Upper lobe of right lung (tissue), 1 donor: ENCODE measurements around the gene PTPN11. TPM values are rescaled to one million over a fixed set of nuclear protein-coding genes. Genes with fewer than 3 reads are reported as not detected.

Experiments
- ATAC-seq: fragments of 200-7000 bp; cut with Tn5 transposase; one replicate; pipeline ENCODE4 v1.9.1; 2020; ENCODE audit warnings: mild to moderate bottlenecking, moderate library complexity
- DNase-seq: peaks from one replicate; pipeline ENCODE4 v3.0.0-alpha.2; 2020
- H3K27ac ChIP-seq: fragments of 200-600 bp; one replicate; pipeline ENCODE4 v1.8.0; 2022
- H3K27me3 ChIP-seq: fragments of 200-600 bp; one replicate; pipeline ENCODE4 v1.8.0; 2022; ENCODE audit warnings: mild to moderate bottlenecking
- H3K36me3 ChIP-seq: fragments of 200-600 bp; one replicate; pipeline ENCODE4 v1.8.0; 2022
- H3K4me1 ChIP-seq: fragments of 200-600 bp; one replicate; pipeline ENCODE4 v1.8.0; 2022
- H3K4me3 ChIP-seq: fragments of 200-600 bp; one replicate; pipeline ENCODE4 v1.8.0; 2022; ENCODE audit warnings: mild to moderate bottlenecking
- H3K9me3 ChIP-seq: fragments of 200-600 bp; one replicate; pipeline ENCODE4 v1.8.0; 2022
- CTCF ChIP-seq: fragments of 200-600 bp; IDR thresholded peaks from one replicate; pipeline ENCODE4 v1.8.0; 2022; ENCODE audit warnings: antibody characterized with exemption
- intact Hi-C: fragments of 100-400 bp; cut with DNase I; formaldehyde crosslinking; loops from one replicate; pipeline ENCODE4 v1.11.0; 2022
- long read RNA-seq: library from polyadenylated mRNA; unstranded; transcript quantifications from one replicate; pipeline ENCODE4 v2.0.0, GENCODE V29; 2021
- total RNA-seq: library from RNA; stranded (reverse); fragmentation: NEBNext Ultra II Directional; extraction: Animal tissue kit (Norgen Biotek cat#: 25700); gene quantifications from one replicate; pipeline ENCODE4 v1.2.1, GENCODE V29; 2021
- donor health status: DM: no; HTN: yes; CAD: no; lungs with severe emphysema.

Gene PTPN11
- total RNA-seq, result 98.7 TPM
- long read RNA-seq, full-length matches to known transcripts, result 113 of 172 reads
- long read RNA-seq, partial matches to known transcripts, result 22 of 172 reads
- long read RNA-seq, other reads (novel, unspliced or antisense), result 37 of 172 reads

GRCh38 chr12:112418608-112419296, at the start of gene PTPN11:
PTPN11 (plus strand) TSS chr12:112418947; CDS start chr12:112419112, 165 bp downstream.
- intact Hi-C loops, result no loop called here
- Histone ChIP-seq H3K27me3 (no peaks in the 10 kb centered on the region), H3K36me3 (no peaks in the 10 kb centered on the region), H3K4me1 (peaks cover 28% of the 10 kb centered on the region), H3K27ac (peak within 1 kb of the TSS; percentile 95), H3K4me3 (peak within 1 kb of the TSS; percentile 75), H3K9me3 (no peaks in the 10 kb centered on the region)
- peak; percentile 35 for TF ChIP-seq CTCF
- ATAC-seq, result peak; percentile 97
- DNase-seq, result peak; percentile 95

- no peaks in the 10 kb centered on the region for H3K27me3 ChIP-seq
- DNase-seq, result no peak
- H3K36me3 ChIP-seq, result no peaks in the 10 kb centered on the region
- H3K4me3 ChIP-seq, result no peak overlapping the region
- H3K27ac ChIP-seq, result no peak overlapping the region
- TF ChIP-seq CTCF, result no peak
- no peaks in the 10 kb centered on the region for H3K4me1 ChIP-seq
- intact Hi-C loops, result no loop called here
- no peak for ATAC-seq
- no peaks in the 10 kb centered on the region for H3K9me3 ChIP-seq
Observed at GRCh38 chr12:112370199-112370598, 48.5 kb upstream of the PTPN11 start.

GRCh38 chr12:112370868-112371510, 47.8 kb upstream of the PTPN11 start:
- H3K36me3 ChIP-seq, result no peaks in the 10 kb centered on the region
- H3K27ac ChIP-seq, result no peak overlapping the region
- H3K4me1 ChIP-seq, result no peaks in the 10 kb centered on the region
- intact Hi-C loops, result no loop called here
- DNase-seq, result no peak
- no peaks in the 10 kb centered on the region for H3K27me3 ChIP-seq
- no peaks in the 10 kb centered on the region for H3K9me3 ChIP-seq
- no peak for ATAC-seq
- TF ChIP-seq CTCF, result no peak
- H3K4me3 ChIP-seq, result no peak overlapping the region

GRCh38 chr12:112374166-112374740, 44.5 kb upstream of the PTPN11 start:
- intact Hi-C loops, result no loop called here
- Histone ChIP-seq H3K4me3 (no peak overlapping the region), H3K9me3 (no peaks in the 10 kb centered on the region), H3K27me3 (no peaks in the 10 kb centered on the region), H3K4me1 (no peaks in the 10 kb centered on the region), H3K36me3 (no peaks in the 10 kb centered on the region), H3K27ac (no peak overlapping the region)
- no peak for ATAC-seq
- no peak for TF ChIP-seq CTCF
- no peak for DNase-seq

GRCh38 chr12:112375105-112375504, 43.6 kb upstream of the PTPN11 start:
- intact Hi-C loops, result no loop called here
- no peak for ATAC-seq
- no peak overlapping the region for H3K4me3 ChIP-seq
- H3K36me3 ChIP-seq, result no peaks in the 10 kb centered on the region
- DNase-seq, result no peak
- no peaks in the 10 kb centered on the region for H3K9me3 ChIP-seq
- no peak for TF ChIP-seq CTCF
- H3K4me1 ChIP-seq, result no peaks in the 10 kb centered on the region
- H3K27ac ChIP-seq, result no peak overlapping the region
- no peaks in the 10 kb centered on the region for H3K27me3 ChIP-seq
